OCI-LY3 (cell line): ENCODE results near the gene PDXK.

Experiments used
- CTCF ChIP-seq: fragments of 200-600, 300-600 bp; sonication (generic); IDR thresholded peaks from 2 replicates; pipeline ENCODE4 v1.5.1; 2014; ENCODE audit warnings: antibody characterized with exemption, low read length, low read depth
- EZH2phosphoT487 ChIP-seq: fragments of 200-600 bp; shearing (Covaris generic); IDR thresholded peaks from 2 replicates; pipeline ENCODE4 v1.6.1; 2018; ENCODE audit warnings: antibody characterized with exemption, mixed run types, low read depth

- TF ChIP-seq EZH2phosphoT487 (no peak), CTCF (no peak)
Measured at GRCh38 chr21:43701936-43702784, 16.8 kb upstream of the PDXK start.
